GM19351 (cell line): Measurements from ENCODE around the gene POU4F3.
"Not testable (repeated sequence)": the region's sequence is repeated elsewhere in the genome, so short reads cannot be mapped to it uniquely, and the experiment has no call there.

Experiments used
- ATAC-seq: cut with Tn5 transposase; IDR thresholded peaks from one replicate; pipeline ENCODE4 v1.9.1; 2021; ENCODE audit warnings: mild to moderate bottlenecking, moderate library complexity; ENCODE audit not compliant: unreplicated experiment

The POU4F3 gene

GRCh38 chr5:146338774-146339714 is at the start of gene POU4F3:
POU4F3 (plus strand) TSS chr5:146338839; CDS start chr5:146339113, 274 bp downstream.
- no peak for ATAC-seq

DNA sequence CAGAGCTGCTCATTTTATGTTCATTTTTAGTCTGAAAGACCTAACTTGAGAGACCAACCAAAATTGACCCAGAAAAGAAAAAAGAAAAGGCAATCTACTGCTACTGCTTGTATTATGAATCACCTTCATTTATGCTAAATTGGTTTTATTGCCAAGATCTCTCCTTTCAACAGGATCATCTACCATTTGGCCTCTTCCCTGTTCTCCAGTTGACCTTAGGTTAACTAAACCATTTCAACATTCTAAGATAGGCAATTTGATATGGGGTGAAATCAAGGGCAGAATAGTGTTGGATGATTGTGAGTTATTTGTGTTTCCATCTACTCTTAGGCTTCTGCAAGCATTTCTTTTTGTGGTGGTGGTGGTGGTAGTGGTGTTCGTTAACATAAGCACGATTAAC is 48.3 kb upstream of the POU4F3 start:
- ATAC-seq, result no peak

DNA sequence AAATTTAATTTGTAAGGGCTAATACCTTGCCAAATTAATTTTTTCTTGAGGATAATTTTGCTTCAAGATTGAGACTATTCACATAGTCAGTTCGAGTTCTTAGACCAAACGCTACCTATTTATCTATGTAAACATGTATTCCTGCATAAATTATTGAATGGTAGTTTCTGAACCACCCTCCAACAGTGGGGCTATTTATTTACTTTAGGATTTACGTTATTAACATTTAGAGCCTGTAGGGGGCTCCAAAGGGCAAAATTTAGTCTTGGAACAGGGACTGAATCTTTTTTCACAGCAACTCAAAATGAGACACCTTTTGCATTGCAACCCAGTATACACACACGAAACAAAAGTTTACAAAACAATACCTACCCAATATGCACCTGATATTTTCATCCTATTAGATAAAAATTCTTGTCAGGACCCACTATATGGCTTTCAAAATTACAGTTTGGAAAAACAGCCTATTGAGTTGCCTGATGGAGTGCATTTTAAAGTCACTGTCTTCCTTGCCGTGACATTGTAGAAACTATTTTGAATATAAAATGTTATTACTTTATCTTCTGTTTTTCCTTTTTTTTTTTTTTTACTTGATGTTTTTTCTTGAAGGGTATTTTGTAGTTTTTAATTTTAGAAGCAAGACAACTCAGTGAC is 47.1 kb upstream of the POU4F3 start:
- peak; percentile 92 for ATAC-seq

DNA sequence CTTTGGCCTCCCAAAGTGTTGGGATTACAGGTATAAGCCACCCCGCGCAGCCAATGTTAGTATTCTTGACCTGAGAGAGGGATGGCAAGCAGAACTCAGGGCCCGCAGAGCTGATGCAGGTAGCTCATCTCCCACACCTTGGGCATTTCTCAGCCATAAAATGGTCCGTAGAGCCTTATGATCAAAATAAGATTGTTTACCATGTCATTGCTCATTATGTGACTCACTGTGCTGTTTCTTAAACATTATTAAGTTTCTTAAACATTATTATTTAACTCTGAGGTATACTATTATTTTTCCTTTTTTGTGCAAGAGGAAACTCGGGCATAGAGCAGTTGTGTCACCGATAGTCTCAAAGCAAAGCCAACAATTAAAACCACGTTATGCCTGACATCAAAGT is 42.4 kb upstream of the POU4F3 start:
- no peak for ATAC-seq

DNA sequence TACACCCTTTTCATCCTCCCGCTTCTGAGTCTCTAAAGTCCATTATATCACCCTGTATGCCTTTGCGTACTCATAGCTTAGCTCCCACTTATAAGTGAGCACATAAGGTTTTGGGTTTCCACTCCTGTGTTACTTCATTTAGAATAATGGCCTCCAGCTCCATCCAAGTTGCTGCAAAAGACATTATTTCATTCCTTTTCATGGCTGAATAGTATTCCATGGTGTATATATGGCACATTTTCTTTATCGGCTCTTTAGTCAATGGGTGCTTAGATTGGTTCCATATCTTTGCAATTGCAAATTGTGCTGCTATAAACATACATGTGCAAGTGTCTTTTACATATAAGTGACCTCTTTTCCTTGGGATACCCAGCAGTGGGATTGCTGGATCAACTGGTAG is 39.7 kb upstream of the POU4F3 start:
- not testable (repeated sequence) for ATAC-seq

DNA sequence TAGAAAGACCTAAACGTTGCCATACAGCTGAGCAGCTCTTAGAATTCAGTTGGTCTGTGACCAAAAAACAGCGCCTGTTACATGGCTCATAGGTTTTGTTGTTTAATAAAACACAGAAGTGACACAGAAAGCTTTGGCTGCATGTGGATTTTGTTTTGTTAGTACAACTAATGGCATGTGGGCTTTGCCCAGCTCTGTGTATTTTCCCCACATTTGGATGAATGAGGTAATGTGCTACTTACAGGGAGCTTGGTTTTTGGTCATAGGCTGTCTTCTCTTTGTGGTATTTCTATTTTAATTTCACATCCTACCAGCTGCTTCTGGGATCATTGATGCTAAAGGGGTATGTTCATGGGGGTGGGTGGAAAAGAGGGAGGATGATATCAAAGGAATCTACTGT is 37.0 kb upstream of the POU4F3 start:
- ATAC-seq, result no peak

GRCh38 chr5:146302406-146302805 is 36.2 kb upstream of the POU4F3 start:
- no peak for ATAC-seq

GRCh38 chr5:146306838-146307237 is 31.8 kb upstream of the POU4F3 start:
- ATAC-seq, result no peak

- ATAC-seq, result no peak
Measured at GRCh38 chr5:146307796-146308195, 30.8 kb upstream of the POU4F3 start.

DNA sequence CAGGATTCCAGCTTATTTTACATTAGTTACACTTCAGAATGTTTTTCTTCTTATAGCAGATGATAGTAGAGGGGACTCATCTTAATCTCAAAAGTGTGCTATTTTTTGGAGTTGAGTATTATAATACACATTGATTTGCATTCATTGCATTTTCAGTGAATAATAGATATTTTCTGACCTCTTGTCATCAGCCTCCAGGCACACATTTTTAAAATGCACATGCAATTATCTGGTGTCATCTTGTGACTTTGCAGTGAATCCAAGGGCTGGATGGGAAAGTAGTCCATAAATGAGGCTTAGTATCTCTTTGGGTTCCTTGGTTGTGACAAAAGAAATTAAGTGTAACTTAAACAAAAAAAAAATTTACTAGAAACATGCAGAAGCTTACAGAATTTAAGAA is 28.1 kb upstream of the POU4F3 start:
- ATAC-seq, result no peak

DNA sequence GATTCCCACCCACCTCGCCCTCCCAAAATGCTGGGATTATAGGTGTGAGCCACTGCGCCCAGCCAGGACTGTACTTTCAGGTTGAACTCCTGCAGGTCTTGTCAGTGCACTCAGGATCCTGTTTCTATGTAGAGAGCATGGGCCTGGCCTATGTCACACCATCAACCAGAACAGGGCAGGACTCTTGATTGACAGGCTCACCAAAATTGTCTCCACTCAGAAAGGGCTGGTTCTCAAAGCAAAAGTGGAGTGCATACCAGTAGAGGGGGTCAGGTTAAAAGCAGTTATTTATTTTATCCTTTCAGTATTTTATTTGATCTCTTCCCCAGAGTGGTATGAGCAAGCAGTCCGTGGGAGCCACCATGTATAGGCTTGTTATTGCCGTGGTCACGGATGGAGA is 27.4 kb upstream of the POU4F3 start:
- ATAC-seq, result no peak

DNA sequence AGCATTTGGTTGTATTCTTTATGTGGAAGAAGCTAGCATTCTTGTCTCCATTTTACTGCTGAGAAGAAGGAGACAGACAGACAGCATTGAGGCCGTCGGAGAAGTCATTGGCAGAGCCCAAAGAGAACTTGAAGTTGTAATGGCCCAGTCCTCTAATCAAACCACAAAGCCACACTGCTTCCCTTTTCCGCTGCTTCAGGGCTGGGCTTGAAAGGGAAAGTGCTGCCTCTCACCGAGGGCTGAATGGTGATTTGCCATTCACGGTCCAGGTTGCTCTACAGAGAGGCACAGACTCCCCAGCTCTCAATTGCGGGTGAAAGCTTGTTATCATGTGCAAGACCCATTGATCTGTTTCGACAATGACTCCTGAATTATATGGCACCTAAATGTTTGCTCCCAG is 25.6 kb upstream of the POU4F3 start:
- ATAC-seq, result peak; percentile 63

- no peak for ATAC-seq
Measured at GRCh38 chr5:146321571-146321970, 17.1 kb upstream of the POU4F3 start.

DNA sequence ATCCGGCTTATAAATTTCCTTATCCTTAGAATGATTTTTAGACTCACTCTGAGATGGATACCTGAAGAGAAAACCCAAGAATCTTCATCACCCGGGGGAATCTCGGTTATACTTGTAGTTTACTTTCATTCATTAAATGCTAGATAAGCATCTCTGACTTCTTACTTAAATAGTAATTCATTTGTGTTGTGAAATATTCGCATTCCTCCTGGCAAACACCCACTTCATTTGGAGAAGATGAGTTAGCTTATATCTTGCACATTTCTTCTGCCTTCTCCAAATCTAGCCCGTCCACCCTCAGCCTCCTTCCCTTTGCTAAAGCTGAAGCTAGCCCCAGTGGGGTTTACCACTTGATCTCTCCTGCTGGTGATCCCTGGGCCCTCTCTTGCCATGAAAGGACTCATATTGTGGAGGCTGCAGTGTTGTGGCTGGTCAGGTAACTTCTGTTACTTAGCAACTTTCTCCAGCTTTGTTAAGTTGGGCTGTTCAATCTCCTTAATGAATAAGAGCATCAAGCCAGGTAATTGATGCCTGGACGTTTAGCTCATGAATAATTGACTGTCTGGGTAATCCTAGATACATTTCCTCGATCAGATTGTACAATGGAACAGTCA is 11.3 kb upstream of the POU4F3 start:
- ATAC-seq, result no peak

GRCh38 chr5:146327989-146328388 is 10.7 kb upstream of the POU4F3 start:
- ATAC-seq, result no peak

DNA sequence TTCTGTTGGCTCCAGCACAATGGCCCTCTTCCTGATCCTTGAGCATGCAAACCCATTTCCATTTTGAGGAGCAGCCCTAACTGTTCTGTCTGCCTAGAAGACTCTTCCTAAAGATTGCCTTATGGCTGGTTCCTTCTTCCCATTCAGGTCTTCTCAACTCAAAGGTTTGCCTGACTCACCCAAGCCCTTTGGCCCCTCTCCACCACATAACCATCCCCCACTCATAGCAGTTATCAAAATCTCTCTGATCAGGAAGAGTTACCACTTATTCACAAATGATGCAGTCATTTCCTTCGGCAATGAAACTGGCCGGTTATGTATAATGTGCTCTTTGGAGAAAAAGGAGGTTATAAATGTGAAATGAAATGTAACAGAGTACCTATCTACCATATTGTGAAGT is 8.9 kb upstream of the POU4F3 start:
- no peak for ATAC-seq

GRCh38 chr5:146331423-146331822 is 7.2 kb upstream of the POU4F3 start:
- no peak for ATAC-seq

DNA sequence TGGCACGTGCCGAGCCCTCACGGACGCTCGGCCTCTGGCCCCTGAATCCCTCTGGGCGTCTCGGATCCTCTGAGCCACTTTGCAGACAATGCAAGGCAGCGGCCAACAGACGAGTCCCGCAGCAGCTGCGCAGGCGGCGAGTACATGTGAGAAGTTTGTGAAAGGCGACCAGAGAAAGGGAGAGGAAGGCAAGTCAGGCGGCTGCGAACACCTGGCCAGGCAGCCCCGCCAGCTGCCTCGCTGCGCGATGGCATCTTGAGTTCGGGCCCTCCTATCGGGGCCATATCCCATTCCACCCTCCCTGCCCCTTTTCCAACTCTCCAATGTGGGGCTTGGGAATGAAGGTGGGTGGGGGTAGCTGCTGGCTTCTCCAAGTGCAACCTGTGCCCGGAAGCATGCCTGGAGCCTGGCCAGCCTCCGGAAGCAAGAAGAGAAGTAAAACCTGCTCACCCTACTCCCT is 4.5 kb upstream of the POU4F3 start:
- ATAC-seq, result no peak

DNA sequence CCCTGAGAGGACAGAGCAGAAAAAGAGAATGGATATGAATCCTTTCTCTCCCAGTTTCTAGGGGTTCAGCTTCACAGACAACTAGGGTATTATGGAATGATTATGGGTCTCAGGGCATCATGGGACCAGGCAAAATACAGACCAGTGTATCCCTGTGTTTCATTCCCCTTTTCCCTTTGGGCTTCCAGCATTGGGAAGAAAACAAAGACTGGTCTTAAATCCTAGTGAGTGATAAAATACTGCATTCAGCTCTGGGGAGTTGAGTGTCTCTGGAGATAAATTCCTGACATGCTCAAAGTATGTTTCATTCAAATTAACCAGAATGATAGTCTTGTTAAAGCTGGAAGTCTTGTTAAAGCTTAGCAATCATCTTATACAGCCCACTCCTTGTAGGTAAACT is 2.4 kb upstream of the POU4F3 start:
- no peak for ATAC-seq

- ATAC-seq, result no peak
Measured at GRCh38 chr5:146337264-146337904, 1.3 kb upstream of the POU4F3 start.

DNA sequence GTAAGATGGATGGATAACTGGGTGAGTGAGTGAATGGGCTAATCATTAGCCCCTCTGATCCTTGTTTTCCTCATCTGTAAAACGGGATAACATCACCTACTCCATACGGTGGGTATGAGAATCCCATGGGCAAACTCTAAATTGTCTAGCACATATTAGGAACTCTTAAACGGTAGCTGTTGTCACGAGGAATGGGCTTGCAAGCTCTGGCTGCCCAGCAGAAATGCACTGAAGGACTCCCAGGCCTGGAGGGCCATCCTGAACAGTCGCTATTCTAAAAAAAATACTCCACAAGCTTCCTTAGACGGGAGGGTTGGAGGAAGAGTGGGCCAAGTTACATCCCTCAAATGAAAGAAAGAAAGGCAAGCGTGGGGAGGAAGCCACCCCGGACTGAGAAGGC is 711 bp upstream of the POU4F3 start:
- no peak for ATAC-seq
